ENCODE measurements around the gene ZNF26. TPM values are rescaled to one million over a fixed set of nuclear protein-coding genes. Genes with fewer than 3 reads are reported as not detected.
"Not testable (repeated sequence)": the region's sequence is repeated elsewhere in the genome, so short reads cannot be mapped to it uniquely, and the experiment has no call there.

Gene ZNF26
- total RNA-seq, 1 donor from 2014 or later, result 15.9 TPM

GRCh38 chr12:132955094-132956010 is 30.8 kb upstream of the ZNF26 start:
- Mint-ChIP-seq H3K4me1 (ENCODE audit: low read depth, unreplicated experiment) (peaks cover 8% of the 10 kb centered on the region), H3K9me3 (ENCODE audit: unreplicated experiment) (peaks cover 41% of the 10 kb centered on the region), H3K4me3 (ENCODE audit: unreplicated experiment) (peak overlapping the region; percentile 88), H3K27me3 (ENCODE audit: unreplicated experiment) (peaks cover 29% of the 10 kb centered on the region), H3K36me3 (ENCODE audit: unreplicated experiment) (peaks cover 32% of the 10 kb centered on the region), H3K27ac (ENCODE audit: unreplicated experiment) (peak overlapping the region; percentile 90)
- peak; percentile 18 for DNase-seq
- TF ChIP-seq CTCF (IDR thresholded peaks at IDR 0.05; ENCODE audit: partially characterized antibody, unreplicated experiment), result no peak

GRCh38 chr12:132956011-132956788 is 30.0 kb upstream of the ZNF26 start, which contains the start of gene ZNF605:
Gene ZNF605 (minus strand): TSS chr12:132956306. CDS start chr12:132945635, 10,671 bp downstream.
- peaks cover 33% of the 10 kb centered on the region for H3K36me3 Mint-ChIP-seq (ENCODE audit: unreplicated experiment)
- peaks cover 29% of the 10 kb centered on the region for H3K27me3 Mint-ChIP-seq (ENCODE audit: unreplicated experiment)
- H3K4me1 Mint-ChIP-seq (ENCODE audit: low read depth, unreplicated experiment), result peaks cover 8% of the 10 kb centered on the region
- DNase-seq, result peak; percentile 93
- H3K9me3 Mint-ChIP-seq (ENCODE audit: unreplicated experiment), result peaks cover 41% of the 10 kb centered on the region
- TF ChIP-seq CTCF (IDR thresholded peaks at IDR 0.05; ENCODE audit: partially characterized antibody, unreplicated experiment), result no peak
- H3K4me3 Mint-ChIP-seq (ENCODE audit: unreplicated experiment), result peak within 1 kb of the TSS; percentile 90
- peak within 1 kb of the TSS; percentile 90 for H3K27ac Mint-ChIP-seq (ENCODE audit: unreplicated experiment)

GRCh38 chr12:132961790-132962189 is 24.4 kb upstream of the ZNF26 start:
- H3K4me1 Mint-ChIP-seq (ENCODE audit: low read depth, unreplicated experiment); H3K4me3 Mint-ChIP-seq (ENCODE audit: unreplicated experiment); H3K27me3 Mint-ChIP-seq (ENCODE audit: unreplicated experiment); H3K27ac Mint-ChIP-seq (ENCODE audit: unreplicated experiment); DNase-seq: not testable (repeated sequence)
- H3K36me3 Mint-ChIP-seq (ENCODE audit: unreplicated experiment), result peaks cover 20% of the 10 kb centered on the region
- H3K9me3 Mint-ChIP-seq (ENCODE audit: unreplicated experiment), result peaks cover 13% of the 10 kb centered on the region

- not testable (repeated sequence) for DNase-seq; H3K4me3 Mint-ChIP-seq (ENCODE audit: unreplicated experiment); H3K27me3 Mint-ChIP-seq (ENCODE audit: unreplicated experiment); H3K27ac Mint-ChIP-seq (ENCODE audit: unreplicated experiment); H3K4me1 Mint-ChIP-seq (ENCODE audit: low read depth, unreplicated experiment)
- Mint-ChIP-seq H3K9me3 (ENCODE audit: unreplicated experiment) (peaks cover 11% of the 10 kb centered on the region), H3K36me3 (ENCODE audit: unreplicated experiment) (peaks cover 19% of the 10 kb centered on the region)
Observed at GRCh38 chr12:132963947-132964346, 22.2 kb upstream of the ZNF26 start.

- no peak for TF ChIP-seq CTCF (IDR thresholded peaks at IDR 0.05; ENCODE audit: partially characterized antibody, unreplicated experiment)
- H3K4me1 Mint-ChIP-seq (ENCODE audit: low read depth, unreplicated experiment), result no peaks in the 10 kb centered on the region
- H3K9me3 Mint-ChIP-seq (ENCODE audit: unreplicated experiment), result peaks cover 8% of the 10 kb centered on the region
- H3K27ac Mint-ChIP-seq (ENCODE audit: unreplicated experiment), result no peak overlapping the region
- no peak for DNase-seq
- no peaks in the 10 kb centered on the region for H3K27me3 Mint-ChIP-seq (ENCODE audit: unreplicated experiment)
- no peak overlapping the region for H3K4me3 Mint-ChIP-seq (ENCODE audit: unreplicated experiment)
- H3K36me3 Mint-ChIP-seq (ENCODE audit: unreplicated experiment), result peaks cover 19% of the 10 kb centered on the region
Observed at GRCh38 chr12:132965796-132966195, 20.4 kb upstream of the ZNF26 start.
